LNCAP (cell line): Measurements from ENCODE around the gene TALDO1.

ENCODE experiments used
- TF ChIP-seq, protein P1 (sequence below): fragments of 450-650 bp; IDR thresholded peaks from 2 replicates; pipeline ENCODE4 v1.5.1; 2017; ENCODE audit warnings: mild to moderate bottlenecking

The TALDO1 gene

GRCh38 chr11:720017-720641 is 27.1 kb upstream of the TALDO1 start:
- TF ChIP-seq, protein P1, sequence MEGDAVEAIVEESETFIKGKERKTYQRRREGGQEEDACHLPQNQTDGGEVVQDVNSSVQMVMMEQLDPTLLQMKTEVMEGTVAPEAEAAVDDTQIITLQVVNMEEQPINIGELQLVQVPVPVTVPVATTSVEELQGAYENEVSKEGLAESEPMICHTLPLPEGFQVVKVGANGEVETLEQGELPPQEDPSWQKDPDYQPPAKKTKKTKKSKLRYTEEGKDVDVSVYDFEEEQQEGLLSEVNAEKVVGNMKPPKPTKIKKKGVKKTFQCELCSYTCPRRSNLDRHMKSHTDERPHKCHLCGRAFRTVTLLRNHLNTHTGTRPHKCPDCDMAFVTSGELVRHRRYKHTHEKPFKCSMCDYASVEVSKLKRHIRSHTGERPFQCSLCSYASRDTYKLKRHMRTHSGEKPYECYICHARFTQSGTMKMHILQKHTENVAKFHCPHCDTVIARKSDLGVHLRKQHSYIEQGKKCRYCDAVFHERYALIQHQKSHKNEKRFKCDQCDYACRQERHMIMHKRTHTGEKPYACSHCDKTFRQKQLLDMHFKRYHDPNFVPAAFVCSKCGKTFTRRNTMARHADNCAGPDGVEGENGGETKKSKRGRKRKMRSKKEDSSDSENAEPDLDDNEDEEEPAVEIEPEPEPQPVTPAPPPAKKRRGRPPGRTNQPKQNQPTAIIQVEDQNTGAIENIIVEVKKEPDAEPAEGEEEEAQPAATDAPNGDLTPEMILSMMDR = no peak

DNA sequence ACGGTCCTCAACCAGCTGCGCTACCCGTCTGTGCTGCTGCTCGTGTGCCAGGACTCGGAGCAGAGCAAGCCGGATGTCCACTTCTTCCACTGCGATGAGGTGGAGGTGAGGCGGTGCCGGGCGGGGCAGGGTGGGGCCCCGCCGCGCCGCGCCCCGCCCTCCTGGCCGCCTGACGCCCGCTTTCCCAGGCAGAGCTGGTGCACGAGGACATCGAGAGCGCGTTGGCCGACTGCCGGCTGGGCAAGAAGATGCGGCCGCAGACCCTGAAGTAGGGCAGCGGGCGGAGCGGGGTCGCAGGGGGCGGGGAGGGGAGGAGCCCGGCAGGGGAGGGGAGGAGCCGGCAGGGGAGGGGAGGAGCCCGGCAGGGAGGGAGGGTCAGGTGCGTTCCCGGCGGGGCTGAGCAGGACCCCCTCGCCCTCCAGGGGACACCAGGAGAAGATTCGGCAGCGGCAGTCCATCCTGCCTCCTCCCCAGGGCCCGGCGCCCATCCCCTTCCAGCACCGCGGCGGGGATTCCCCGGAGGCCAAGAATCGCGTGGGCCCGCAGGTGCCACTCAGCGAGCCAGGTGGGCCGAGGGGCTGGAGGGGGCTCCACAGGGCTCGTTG is 26.5 kb upstream of the TALDO1 start:
- TF ChIP-seq, protein P1 = no peak

DNA sequence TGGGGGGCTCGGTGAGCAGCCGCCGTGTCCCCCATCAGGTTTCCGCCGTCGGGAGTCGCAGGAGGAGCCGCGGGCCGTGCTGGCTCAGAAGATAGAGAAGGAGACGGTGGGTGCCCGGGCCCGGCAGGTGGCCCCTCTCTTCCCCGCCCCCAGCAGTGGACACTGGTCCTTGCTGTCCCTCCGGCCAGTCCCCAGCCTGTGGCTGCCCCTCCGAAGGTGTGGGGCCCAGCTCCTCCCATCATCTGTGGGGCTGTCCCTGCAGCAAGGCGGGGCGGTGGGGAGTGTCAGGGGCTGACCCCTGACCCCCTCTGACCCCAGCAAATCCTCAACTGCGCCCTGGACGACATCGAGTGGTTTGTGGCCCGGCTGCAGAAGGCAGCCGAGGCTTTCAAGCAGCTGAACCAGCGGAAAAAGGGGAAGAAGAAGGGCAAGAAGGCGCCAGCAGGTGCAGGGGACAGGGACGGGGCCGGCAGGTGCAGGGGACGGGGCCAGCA is 26.0 kb upstream of the TALDO1 start:
- TF ChIP-seq, protein P1 = no peak

- TF ChIP-seq, protein P1 = no peak
Observed at GRCh38 chr11:721741-722345, 25.4 kb upstream of the TALDO1 start.

GRCh38 chr11:722346-722811 is 24.9 kb upstream of the TALDO1 start:
- TF ChIP-seq, protein P1 = no peak

- TF ChIP-seq, protein P1 = peak; percentile 57
Observed at GRCh38 chr11:723120-723883, 24.0 kb upstream of the TALDO1 start.

GRCh38 chr11:724049-724777 is 23.1 kb upstream of the TALDO1 start:
- TF ChIP-seq, protein P1 = no peak
